Stimulated activated CD4-positive, alpha-beta T cell treated with anti-CD3 and anti-CD28 coated beads, Interleukin-4, amount 100 ng/mL, for 1 hour (primary cell): ENCODE measurements around the gene VPS4A.

Source experiments
- DNase-seq: peaks from one replicate; pipeline ENCODE4 v3.0.0-alpha.2; 2020

VPS4A gene

DNA sequence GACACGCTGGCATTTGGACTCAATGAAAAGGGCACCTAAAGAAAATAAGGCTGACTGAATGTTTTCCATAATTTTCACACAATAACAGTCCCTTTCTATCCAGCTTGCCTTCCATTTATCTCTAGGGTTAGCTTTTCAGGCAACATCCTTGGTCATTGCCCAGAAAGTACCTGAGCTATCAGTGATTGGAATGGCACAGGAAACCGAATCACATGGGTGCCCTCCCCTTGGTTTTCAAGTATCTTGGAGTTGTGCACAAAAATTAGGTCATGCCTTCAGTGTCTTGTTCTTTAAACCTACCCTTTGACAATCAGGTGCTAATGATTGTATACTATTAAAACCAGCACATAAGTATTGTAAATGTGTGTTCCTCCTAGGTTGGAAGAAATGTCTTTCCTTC lies 3.3 kb upstream of the VPS4A start:
- DNase-seq, result no peak

GRCh38 chr16:69309316-69309715 lies 1.8 kb upstream of the VPS4A start:
- DNase-seq, result no peak

- peak; percentile 38 for DNase-seq
Observed at GRCh38 chr16:69311533-69312387, 610 bp downstream of the VPS4A start.

DNA sequence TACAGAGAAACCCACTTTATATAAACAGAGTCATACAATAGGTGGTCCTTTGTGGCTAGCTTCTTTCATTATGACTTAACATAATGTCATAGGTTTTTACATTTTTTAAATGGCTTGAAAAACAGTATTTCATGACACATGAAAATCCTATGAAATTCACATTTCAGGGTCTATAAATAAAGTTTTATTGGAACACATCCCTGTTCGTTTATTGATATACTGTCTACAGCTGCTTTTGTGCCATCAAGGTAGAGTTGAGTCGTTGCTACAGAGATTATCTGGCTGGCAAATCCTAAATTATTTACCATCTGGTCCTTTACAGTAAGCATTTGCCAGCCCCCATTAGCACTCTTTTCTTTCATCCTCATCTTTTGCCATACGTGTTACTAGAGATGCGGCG lies 2.3 kb downstream of the VPS4A start:
- DNase-seq, result no peak

GRCh38 chr16:69314534-69314933 lies 3.4 kb downstream of the VPS4A start:
- no peak for DNase-seq

DNA sequence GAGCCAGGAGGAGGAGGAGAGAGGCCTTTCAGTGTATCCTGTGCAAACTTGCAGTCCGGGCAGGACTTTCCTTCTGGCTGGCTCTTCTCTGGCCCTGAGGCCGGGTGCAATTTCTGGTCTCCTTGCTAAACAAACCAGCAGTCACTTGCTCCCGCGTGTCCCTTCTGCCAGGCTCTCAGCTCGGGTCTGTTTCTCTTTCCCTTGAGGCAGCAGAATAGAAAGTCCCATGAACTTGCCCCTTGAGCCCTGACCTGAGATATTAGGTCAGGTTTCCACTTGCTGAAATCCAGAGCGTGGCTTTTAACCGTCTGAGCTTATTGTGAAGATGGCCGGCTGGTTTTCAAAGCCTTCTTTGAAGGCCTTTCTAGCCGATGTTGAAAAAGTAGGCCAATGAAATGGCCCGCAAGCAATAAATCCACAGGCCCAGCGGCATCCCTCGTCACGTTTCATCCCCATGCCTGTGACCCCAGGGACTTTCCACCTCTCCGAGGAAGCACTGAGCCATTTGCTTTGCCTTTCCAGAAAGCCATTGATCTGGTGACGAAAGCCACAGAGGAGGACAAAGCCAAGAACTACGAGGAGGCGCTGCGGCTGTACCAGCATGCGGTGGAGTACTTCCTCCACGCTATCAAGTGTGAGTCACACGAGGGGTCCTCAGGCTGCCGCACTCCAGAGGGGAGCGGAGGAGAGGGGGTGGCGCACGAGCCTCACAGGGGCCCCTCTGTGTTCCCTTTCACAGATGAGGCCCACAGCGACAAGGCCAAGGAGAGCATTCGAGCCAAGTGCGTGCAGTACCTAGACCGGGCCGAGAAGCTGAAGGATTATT lies 4.5 kb downstream of the VPS4A start:
- no peak for DNase-seq

DNA sequence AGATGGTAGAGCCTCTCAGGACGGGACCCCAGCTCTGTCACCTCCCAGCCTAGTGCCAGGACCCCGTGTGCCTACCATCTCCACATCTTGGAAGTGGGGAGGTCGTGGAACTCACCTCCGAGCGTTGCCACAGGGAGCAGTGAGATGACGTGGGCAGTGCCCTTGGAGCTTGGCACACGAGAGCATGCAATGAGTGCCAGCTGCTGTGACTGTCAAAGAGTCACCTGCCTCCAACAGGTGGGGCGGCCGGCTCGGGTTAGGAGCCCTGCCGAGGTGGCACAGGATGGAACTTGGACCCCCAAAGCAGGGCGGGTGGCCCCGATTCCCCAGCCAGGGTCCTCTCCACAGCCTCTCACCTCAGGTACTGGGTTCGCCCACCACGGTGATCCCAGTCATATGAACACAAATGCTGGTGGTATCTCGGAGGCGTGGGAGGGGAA lies 5.5 kb downstream of the VPS4A start:
- no peak for DNase-seq

GRCh38 chr16:69318177-69318910 lies 7.2 kb downstream of the VPS4A start:
- no peak for DNase-seq

DNA sequence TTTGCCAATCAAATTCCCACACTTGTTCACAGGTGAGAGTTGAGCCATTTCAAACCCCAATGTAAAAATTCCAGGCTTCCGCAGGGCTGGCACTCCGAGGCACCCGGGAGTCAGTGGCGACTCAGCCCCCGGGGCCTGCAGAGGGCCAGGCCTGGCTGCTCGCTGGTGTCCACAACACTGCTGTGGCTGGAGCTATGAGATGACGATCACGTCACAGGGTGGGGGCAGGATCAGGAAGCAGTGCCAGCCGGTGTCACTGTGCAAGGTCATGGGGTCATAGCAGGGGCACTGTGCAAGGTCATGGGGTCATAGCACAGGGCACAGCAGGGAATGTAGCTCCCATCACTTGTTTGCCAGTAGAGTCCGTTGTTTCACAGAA lies 7.8 kb downstream of the VPS4A start:
- DNase-seq, result no peak

DNA sequence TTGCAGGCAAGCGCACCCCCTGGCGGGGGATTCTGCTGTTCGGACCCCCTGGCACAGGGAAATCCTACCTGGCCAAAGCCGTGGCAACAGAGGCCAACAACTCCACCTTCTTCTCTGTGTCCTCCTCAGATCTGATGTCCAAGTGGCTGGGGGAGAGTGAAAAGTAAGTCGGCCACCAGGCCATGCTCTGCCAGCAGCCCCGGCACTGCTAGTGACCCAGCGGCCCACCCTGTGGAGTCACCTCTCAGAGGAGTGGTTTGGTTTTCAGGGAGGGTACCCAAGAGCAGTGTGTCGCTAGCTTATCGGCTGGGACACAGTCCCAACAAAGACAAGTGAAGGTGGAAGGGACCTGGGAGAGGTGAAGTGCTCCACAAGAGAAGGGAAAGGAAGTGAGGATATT lies 8.2 kb downstream of the VPS4A start:
- DNase-seq, result no peak

DNA sequence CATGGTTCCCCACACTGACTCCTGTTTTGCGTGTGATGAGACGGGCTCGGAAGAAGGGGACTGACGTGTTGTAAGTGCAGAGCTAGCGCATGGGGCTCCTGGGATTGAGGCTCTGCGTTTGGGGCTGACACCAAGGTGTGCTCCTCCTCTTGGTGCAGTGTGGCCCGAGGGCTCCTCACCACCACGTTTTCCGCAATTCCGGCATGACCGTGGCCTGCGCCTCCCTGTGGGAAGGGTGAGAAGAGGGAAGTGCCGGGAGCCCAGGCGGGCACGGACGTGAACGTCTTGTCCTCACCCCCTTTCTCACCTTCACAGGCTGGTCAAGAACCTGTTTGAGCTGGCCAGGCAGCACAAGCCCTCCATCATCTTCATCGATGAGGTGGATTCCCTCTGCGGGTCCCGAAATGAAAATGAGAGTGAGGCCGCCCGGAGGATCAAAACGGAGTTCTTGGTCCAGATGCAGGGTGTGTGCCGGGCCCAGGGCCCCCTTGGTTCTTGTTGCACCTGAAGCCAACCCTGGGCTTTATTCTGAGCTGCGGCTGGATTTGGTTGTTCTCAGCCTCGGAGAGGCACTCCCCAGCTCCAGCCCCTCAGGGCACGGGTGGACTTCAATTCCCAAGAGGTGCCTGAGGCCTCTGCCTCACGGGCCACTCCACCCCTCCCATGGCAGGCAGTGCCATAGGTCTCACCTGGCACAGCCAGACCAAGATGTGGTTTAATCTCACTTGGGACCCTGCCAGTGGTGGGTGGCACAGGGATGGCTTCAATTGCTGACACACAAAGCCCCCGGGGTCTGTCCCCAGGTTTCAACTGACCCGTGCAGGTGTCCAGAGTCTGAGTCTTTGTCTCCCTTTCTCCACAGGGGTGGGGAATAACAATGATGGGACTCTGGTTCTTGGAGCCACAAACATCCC lies 8.9 kb downstream of the VPS4A start:
- no peak for DNase-seq

DNA sequence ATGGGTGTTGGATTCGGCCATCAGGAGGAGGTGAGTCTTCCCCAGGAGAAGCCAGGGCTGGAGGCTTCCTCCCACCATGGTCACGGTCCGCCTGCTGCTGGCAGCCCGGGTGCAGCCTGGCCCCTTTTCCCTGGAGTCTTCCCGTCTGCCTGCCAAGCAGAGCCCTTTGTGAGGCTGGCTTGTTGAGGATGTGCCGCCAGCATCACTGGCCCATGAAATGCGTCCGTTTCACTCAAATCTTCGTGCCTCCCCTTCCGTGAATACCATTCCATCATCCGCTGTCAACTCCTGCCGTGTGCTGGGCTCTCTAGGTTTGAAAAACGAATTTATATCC lies 9.6 kb downstream of the VPS4A start:
- no peak for DNase-seq

- DNase-seq, result no peak
Observed at GRCh38 chr16:69321080-69321479, 9.9 kb downstream of the VPS4A start.

GRCh38 chr16:69322343-69322742 lies 11.2 kb downstream of the VPS4A start:
- no peak for DNase-seq

DNA sequence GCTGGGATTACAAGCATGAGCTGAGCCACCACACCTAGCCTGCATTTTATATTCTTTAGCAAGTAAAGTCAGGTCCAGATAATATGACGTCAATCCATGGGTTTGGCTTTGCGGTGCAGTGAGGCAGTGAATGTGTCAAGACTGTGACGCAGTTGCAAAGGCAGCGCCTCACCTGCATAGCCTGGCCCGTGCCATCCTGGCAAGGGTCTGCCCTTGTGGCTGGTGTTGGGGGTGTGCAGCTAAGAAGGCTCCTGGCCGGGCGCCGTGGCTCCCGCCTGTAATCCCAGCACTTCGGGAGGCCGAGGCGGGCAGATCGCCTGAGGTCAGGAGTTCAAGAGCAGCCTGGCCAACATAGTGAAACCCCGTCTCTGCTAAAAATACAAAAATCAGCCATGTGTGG lies 12.3 kb downstream of the VPS4A start:
- DNase-seq, result no peak

DNA sequence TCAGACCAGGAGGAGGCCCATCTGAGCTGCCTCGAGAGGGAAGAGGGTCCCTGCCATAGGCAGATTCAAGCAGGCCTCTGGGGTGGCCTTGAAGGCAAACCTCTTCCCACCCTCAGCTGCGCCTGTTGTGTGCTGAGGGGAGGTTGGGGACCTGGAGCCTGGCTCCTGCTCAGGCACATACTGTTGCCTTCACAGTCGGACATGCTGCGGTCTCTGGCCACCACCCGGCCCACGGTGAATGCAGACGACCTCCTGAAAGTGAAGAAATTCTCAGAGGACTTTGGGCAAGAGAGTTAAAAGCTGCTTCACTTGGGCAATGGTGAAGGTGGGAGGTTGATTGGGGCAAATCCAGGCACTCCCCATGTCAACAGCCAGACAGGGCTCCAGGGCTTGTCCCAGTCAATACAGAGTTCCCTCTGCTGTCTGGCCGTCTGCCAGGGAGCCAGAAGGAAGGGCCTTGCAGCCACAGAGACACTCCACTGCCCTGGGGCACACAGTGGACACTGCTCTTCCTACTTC lies 12.9 kb downstream of the VPS4A start:
- no peak for DNase-seq

DNA sequence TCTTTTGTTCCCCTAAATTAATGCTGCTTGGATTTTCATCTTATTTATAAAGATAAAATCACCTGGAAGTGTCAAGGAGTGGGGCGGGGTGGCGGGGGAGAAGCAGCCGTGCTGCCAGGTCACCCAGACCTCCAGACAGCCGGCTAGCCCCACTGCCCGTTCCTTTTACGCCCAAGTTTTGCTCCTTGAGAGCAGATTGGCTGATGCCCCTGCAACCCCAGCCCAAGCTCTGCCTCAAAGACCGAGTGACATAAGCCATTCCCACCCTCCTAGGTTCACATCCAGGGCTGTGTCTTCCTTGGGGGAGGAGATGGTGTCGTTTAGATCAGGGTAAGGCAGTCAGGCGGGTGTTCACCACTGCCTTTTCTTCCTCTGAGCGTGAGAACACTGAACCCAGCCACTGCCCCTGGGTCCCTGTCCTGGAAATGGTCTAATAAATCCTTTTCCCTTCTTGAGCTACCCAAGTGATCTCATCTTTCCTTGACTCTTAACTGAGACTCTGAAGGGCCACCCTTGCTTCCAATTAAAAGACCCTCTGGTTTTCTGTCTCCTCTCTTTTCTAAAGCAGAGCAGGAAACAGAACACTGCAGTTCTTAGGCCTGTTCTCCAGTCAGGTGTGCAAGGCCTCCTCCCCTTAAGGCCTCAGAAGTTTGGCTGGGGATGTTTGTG lies 13.6 kb downstream of the VPS4A start:
- no peak for DNase-seq

- DNase-seq, result no peak
Observed at GRCh38 chr16:69325784-69326171, 14.6 kb downstream of the VPS4A start.

GRCh38 chr16:69326172-69326873 lies 15.2 kb downstream of the VPS4A start:
- no peak for DNase-seq

- DNase-seq, result no peak
Observed at GRCh38 chr16:69327585-69328310, 16.6 kb downstream of the VPS4A start.
